ENCODE data around the gene SUN1. TPM values are rescaled to one million over a fixed set of nuclear protein-coding genes. Genes with fewer than 3 reads are reported as not detected.

Gene SUN1
- total and polyA plus RNA-seq, 8 donors = 101 to 182 (median 154) TPM

- peaks cover 0 to 6% of the 10 kb centered on the region in 2 donors for H3K36me3 ChIP-seq
- peak in 1 of 4 donors; percentile 63 for DNase-seq
- no peaks in the 10 kb centered on the region for H3K9me3 ChIP-seq
- intact Hi-C loops (cut with DNase I) = no loop called here
- H3K27me3 ChIP-seq = no peaks in the 10 kb centered on the region
- H3K4me1 ChIP-seq = peaks cover 12 to 49% of the 10 kb centered on the region in 2 donors
- no peak for ATAC-seq
- TF ChIP-seq, protein P1, sequence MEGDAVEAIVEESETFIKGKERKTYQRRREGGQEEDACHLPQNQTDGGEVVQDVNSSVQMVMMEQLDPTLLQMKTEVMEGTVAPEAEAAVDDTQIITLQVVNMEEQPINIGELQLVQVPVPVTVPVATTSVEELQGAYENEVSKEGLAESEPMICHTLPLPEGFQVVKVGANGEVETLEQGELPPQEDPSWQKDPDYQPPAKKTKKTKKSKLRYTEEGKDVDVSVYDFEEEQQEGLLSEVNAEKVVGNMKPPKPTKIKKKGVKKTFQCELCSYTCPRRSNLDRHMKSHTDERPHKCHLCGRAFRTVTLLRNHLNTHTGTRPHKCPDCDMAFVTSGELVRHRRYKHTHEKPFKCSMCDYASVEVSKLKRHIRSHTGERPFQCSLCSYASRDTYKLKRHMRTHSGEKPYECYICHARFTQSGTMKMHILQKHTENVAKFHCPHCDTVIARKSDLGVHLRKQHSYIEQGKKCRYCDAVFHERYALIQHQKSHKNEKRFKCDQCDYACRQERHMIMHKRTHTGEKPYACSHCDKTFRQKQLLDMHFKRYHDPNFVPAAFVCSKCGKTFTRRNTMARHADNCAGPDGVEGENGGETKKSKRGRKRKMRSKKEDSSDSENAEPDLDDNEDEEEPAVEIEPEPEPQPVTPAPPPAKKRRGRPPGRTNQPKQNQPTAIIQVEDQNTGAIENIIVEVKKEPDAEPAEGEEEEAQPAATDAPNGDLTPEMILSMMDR (IDR thresholded peaks at IDR 0.05) = no peak
- H3K4me3 ChIP-seq = no peak overlapping the region
- H3K27ac ChIP-seq = peak overlapping the region; percentile 90 to 94
Observed at GRCh38 chr7:830069-830468, 2.2 kb upstream of the SUN1 start.

GRCh38 chr7:831596-832166 lies 595 bp upstream of the SUN1 start:
- DNase-seq (peak in 2 of 4 donors; percentile 23 to 59), ATAC-seq (peak; percentile 86)

GRCh38 chr7:832968-833424 lies 720 bp downstream of the SUN1 start:
- H3K36me3 ChIP-seq = peaks cover 0 to 8% of the 10 kb centered on the region in 2 donors
- peaks cover 12 to 50% of the 10 kb centered on the region in 2 donors for H3K4me1 ChIP-seq
- no peaks in the 10 kb centered on the region for H3K27me3 ChIP-seq
- TF ChIP-seq, protein P1 (IDR thresholded peaks at IDR 0.05) = no peak
- H3K4me3 ChIP-seq = no peak overlapping the region
- ATAC-seq = no peak
- H3K9me3 ChIP-seq = no peaks in the 10 kb centered on the region
- intact Hi-C loops (cut with DNase I) = no loop called here
- DNase-seq = peak in 1 of 4 donors; percentile 5
- peak overlapping the region; percentile 90 to 94 for H3K27ac ChIP-seq

More at GRCh38 chr7:831596-832166, 595 bp upstream of the SUN1 start:
- Histone ChIP-seq H3K36me3 (peaks cover 0 to 8% of the 10 kb centered on the region in 2 donors), H3K27ac (peak overlapping the region; percentile 90 to 94), H3K27me3 (no peaks in the 10 kb centered on the region), H3K9me3 (no peaks in the 10 kb centered on the region), H3K4me1 (peaks cover 12 to 49% of the 10 kb centered on the region in 2 donors), H3K4me3 (no peak overlapping the region)
- intact Hi-C loops (cut with DNase I) = no loop called here
- TF ChIP-seq, protein P1 (IDR thresholded peaks at IDR 0.05) = no peak

- Histone ChIP-seq H3K9me3 (no peaks in the 10 kb centered on the region), H3K27ac (no peak overlapping the region), H3K27me3 (no peaks in the 10 kb centered on the region), H3K36me3 (peaks cover 0 to 10% of the 10 kb centered on the region in 2 donors), H3K4me1 (peaks cover 12 to 50% of the 10 kb centered on the region in 2 donors), H3K4me3 (no peak overlapping the region)
- DNase-seq (peak in 1 of 4 donors; percentile 37), ATAC-seq (no peak)
- intact Hi-C loops (cut with DNase I) = no loop called here
- TF ChIP-seq, protein P1 (IDR thresholded peaks at IDR 0.05) = no peak
Observed at GRCh38 chr7:833601-834258, 1.5 kb downstream of the SUN1 start.

DNA sequence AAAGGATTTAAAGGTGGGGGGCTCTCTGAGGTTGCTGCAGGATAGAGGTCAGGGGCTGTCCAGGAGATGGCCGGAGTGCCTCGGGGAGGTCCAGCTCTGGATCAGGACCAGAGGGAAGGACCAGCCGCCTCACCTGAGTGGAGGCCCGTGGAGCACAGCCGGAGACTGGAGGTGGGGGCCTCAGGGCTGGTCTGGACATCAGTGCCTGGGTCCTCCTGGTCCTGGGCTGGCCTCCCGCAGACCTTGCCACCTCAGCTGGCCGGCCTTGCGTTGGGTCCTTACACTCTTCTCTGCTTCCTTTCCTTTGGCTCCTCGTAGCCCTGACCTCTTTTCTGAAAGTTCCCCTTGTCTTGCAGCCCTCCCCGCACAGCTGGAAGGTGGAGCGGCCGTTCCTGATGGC lies 2.0 kb downstream of the SUN1 start:
- no peaks in the 10 kb centered on the region for H3K9me3 ChIP-seq
- peaks cover 12 to 46% of the 10 kb centered on the region in 2 donors for H3K4me1 ChIP-seq
- intact Hi-C loops (cut with DNase I) = no loop called here
- no peak for ATAC-seq
- no peak overlapping the region for H3K4me3 ChIP-seq
- H3K27ac ChIP-seq = no peak overlapping the region
- peaks cover 0 to 15% of the 10 kb centered on the region in 2 donors for H3K36me3 ChIP-seq
- TF ChIP-seq, protein P1 (IDR thresholded peaks at IDR 0.05) = no peak
- no peaks in the 10 kb centered on the region for H3K27me3 ChIP-seq
- DNase-seq = peak in 1 of 4 donors; percentile 65
